ENCODE results near the gene YES1. TPM values are rescaled to one million over a fixed set of nuclear protein-coding genes. Genes with fewer than 3 reads are reported as not detected.

YES1 gene
- total RNA-seq, 1 donor from 2014 or later = 17.1 TPM

DNA sequence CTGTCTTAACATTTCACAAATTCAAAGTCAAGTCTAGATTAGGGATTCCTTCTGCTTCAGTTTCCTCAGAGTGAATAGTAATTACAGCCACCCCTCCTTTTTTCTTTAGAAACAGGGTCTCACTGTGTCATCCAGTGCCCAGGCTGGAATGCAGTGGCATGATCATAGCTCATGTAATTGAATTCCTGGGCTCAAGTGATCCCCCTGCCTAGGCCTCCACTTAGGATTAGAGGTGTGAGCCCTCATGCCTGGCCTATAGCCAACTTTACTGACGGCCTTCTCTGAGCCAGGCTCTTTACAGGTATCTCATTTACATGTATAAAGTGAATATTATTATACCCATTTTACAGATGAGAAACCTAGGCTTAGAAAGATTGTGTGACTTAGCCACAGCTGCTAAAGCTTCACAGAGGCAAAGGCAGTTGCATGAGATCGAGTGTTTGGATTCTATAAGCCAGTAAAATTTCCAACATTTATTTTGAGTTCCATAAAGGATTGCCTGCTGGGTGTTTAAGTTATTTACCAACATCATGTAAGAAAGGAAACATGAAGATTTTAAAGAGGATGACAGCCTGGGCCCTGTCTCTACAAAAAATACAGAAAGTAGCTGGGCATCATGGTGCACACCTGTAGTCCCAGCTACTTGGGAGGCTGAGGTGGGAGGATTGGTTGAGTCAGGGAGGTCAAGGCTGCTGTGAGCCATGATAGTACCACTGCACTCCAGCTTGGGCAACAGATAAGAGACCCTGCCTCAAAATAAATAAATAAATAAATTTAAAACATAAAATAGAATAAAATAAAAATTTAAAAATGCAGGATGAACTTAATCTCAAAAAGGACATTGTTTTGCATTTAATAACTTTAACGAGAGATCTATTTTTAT is 101.4 kb downstream of the YES1 start:
- no peaks in the 10 kb centered on the region for H3K9me3 Mint-ChIP-seq (ENCODE audit: unreplicated experiment)

DNA sequence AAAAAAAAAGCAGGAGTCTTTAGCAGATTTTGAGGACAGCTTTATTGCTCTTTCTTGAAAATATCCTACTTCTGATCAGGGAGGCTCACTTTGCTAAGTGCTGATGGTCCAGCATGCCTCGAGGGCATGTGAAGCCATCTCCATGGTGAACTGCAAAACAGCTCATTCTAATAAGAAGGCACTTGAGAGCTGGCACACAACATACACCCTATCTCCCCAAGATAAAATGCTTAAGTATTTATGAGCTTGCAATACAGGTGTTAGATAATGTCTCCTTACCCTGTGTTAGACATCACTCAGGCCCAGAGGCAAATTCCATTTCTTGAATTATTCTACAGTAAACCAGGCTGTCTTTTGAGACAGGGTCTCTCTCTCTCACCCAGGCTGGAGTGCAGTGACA is 102.3 kb downstream of the YES1 start:
- Mint-ChIP-seq H3K27me3 (ENCODE audit: unreplicated experiment) (peaks cover 11% of the 10 kb centered on the region), H3K27ac (ENCODE audit: unreplicated experiment) (no peak overlapping the region), H3K4me3 (ENCODE audit: unreplicated experiment) (no peak overlapping the region), H3K9me3 (ENCODE audit: unreplicated experiment) (no peaks in the 10 kb centered on the region), H3K4me1 (ENCODE audit: low read depth, unreplicated experiment) (no peaks in the 10 kb centered on the region), H3K36me3 (ENCODE audit: unreplicated experiment) (peaks cover 3% of the 10 kb centered on the region)
- TF ChIP-seq, protein P1, sequence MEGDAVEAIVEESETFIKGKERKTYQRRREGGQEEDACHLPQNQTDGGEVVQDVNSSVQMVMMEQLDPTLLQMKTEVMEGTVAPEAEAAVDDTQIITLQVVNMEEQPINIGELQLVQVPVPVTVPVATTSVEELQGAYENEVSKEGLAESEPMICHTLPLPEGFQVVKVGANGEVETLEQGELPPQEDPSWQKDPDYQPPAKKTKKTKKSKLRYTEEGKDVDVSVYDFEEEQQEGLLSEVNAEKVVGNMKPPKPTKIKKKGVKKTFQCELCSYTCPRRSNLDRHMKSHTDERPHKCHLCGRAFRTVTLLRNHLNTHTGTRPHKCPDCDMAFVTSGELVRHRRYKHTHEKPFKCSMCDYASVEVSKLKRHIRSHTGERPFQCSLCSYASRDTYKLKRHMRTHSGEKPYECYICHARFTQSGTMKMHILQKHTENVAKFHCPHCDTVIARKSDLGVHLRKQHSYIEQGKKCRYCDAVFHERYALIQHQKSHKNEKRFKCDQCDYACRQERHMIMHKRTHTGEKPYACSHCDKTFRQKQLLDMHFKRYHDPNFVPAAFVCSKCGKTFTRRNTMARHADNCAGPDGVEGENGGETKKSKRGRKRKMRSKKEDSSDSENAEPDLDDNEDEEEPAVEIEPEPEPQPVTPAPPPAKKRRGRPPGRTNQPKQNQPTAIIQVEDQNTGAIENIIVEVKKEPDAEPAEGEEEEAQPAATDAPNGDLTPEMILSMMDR (IDR thresholded peaks at IDR 0.05; ENCODE audit: partially characterized antibody, unreplicated experiment) = no peak
- DNase-seq = no peak

More for the DNA sequence above, 101.4 kb downstream of the YES1 start:
- H3K4me1 Mint-ChIP-seq (ENCODE audit: low read depth, unreplicated experiment) = no peaks in the 10 kb centered on the region
- TF ChIP-seq, protein P1 (IDR thresholded peaks at IDR 0.05; ENCODE audit: partially characterized antibody, unreplicated experiment) = no peak
- H3K27me3 Mint-ChIP-seq (ENCODE audit: unreplicated experiment) = peaks cover 11% of the 10 kb centered on the region
- peaks cover 3% of the 10 kb centered on the region for H3K36me3 Mint-ChIP-seq (ENCODE audit: unreplicated experiment)
- no peak for DNase-seq
- H3K27ac Mint-ChIP-seq (ENCODE audit: unreplicated experiment) = no peak overlapping the region
- H3K4me3 Mint-ChIP-seq (ENCODE audit: unreplicated experiment) = peak overlapping the region; percentile 58

DNA sequence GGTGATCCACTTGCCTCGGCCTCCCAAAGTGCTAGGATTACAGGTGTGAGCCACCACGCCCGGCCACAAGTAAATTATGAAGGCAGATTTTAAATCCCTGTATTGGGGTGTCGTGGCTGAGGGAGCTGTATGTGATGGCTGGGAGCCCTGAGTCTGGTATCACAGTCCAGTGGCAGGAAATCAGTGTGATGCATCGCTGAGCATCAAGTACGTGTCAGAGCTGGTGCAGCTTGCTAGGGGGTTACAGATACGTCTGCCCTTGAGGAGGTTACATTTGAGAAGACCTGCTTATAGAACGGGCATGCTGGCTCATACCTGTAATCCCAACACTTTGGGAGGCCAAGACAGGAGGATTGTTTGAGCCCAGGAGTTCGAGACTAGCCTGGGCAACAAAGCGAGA is 103.9 kb downstream of the YES1 start:
- no peaks in the 10 kb centered on the region for H3K4me1 Mint-ChIP-seq (ENCODE audit: low read depth, unreplicated experiment)
- no peaks in the 10 kb centered on the region for H3K36me3 Mint-ChIP-seq (ENCODE audit: unreplicated experiment)
- H3K27me3 Mint-ChIP-seq (ENCODE audit: unreplicated experiment) = peaks cover 11% of the 10 kb centered on the region
- DNase-seq = no peak
- no peak overlapping the region for H3K4me3 Mint-ChIP-seq (ENCODE audit: unreplicated experiment)
- H3K27ac Mint-ChIP-seq (ENCODE audit: unreplicated experiment) = no peak overlapping the region
- TF ChIP-seq, protein P1 (IDR thresholded peaks at IDR 0.05; ENCODE audit: partially characterized antibody, unreplicated experiment) = no peak
- H3K9me3 Mint-ChIP-seq (ENCODE audit: unreplicated experiment) = no peaks in the 10 kb centered on the region

- H3K4me1 Mint-ChIP-seq (ENCODE audit: low read depth, unreplicated experiment) = no peaks in the 10 kb centered on the region
- no peak for DNase-seq
- no peaks in the 10 kb centered on the region for H3K9me3 Mint-ChIP-seq (ENCODE audit: unreplicated experiment)
- H3K27me3 Mint-ChIP-seq (ENCODE audit: unreplicated experiment) = peaks cover 11% of the 10 kb centered on the region
- no peak overlapping the region for H3K4me3 Mint-ChIP-seq (ENCODE audit: unreplicated experiment)
- TF ChIP-seq, protein P1 (IDR thresholded peaks at IDR 0.05; ENCODE audit: partially characterized antibody, unreplicated experiment) = no peak
- H3K27ac Mint-ChIP-seq (ENCODE audit: unreplicated experiment) = no peak overlapping the region
- no peaks in the 10 kb centered on the region for H3K36me3 Mint-ChIP-seq (ENCODE audit: unreplicated experiment)
Observed at GRCh38 chr18:706405-706804, 105.6 kb downstream of the YES1 start.

Measured in glutamatergic neuron (in vitro differentiated cells).